ENCODE measurements around the gene MUC5B.

- no peak for TF ChIP-seq POLR2AphosphoS5 (IDR thresholded peaks at IDR 0.05; ENCODE audit: insufficient read depth in 1 of 2, low read depth in 1 of 2)
- TF ChIP-seq CTCF (IDR thresholded peaks at IDR 0.05), result no peak
These were observed 33.6 kb downstream of the MUC5B start for GRCh38 chr11:1256257-1257045.

Measured in vagina (tissue), 2 donors.